ENCODE measurements around the gene DMD. TPM values are rescaled to one million over a fixed set of nuclear protein-coding genes. Genes with fewer than 3 reads are reported as not detected.

DMD gene
- total RNA-seq, 1 experiment from 2014 or later: 25.3 TPM

GRCh38 chrX:31224381-31225012 lies 1986.9 kb downstream of the DMD start:
- H2AFZ ChIP-seq: no peak overlapping the region
- H3K27me3 ChIP-seq (ENCODE audit: insufficient read depth, low read depth): no peaks in the 10 kb centered on the region
- H3K9me3 ChIP-seq (ENCODE audit: insufficient read depth, low read depth): no peaks in the 10 kb centered on the region
- ChIA-PET CTCF (no interaction called here), POLR2A (ENCODE audit: unreplicated experiment) (no interaction called here)
- no TSS peak for BruUV-seq (replicated peaks)
- H3K36me3 ChIP-seq (ENCODE audit: low read depth): no peaks in the 10 kb centered on the region
- DNase-seq: no peak
- no peak overlapping the region for H3K4me2 ChIP-seq
- H3K27ac ChIP-seq: no peak overlapping the region
- no peaks in the 10 kb centered on the region for H3K9me2 ChIP-seq (ENCODE audit: insufficient read depth)
- TF ChIP-seq EZH2 (IDR thresholded peaks at IDR 0.05; ENCODE audit: low read depth) (no peak), CTCF (conservative IDR thresholded peaks at IDR 0.05) (no peak)
- H3K4me3 ChIP-seq: no peak overlapping the region
- H3K4me1 ChIP-seq (replicated peaks; ENCODE audit: insufficient read depth): peaks cover 8% of the 10 kb centered on the region; the same call in 1 of the 2 replicates
- intact Hi-C loops (cut with micrococcal nuclease; ENCODE audit: unreplicated experiment): loop anchor here (10.0 kb wide), 1 partner anchor 200 kb away; no protein-coding TSS in a partner anchor
- peaks cover 23% of the 10 kb centered on the region for H3F3A ChIP-seq (ENCODE audit: insufficient read depth, low read depth)
- H4K20me1 ChIP-seq (ENCODE audit: insufficient read depth): no peaks in the 10 kb centered on the region
- no peaks in the 10 kb centered on the region for H3K79me2 ChIP-seq (ENCODE audit: low read depth)

GRCh38 chrX:31223817-31224216 lies 1987.5 kb downstream of the DMD start:
- H3K4me3 ChIP-seq: no peak overlapping the region
- H3K4me1 ChIP-seq (replicated peaks; ENCODE audit: insufficient read depth): peaks cover 8% of the 10 kb centered on the region; the same call in 1 of the 2 replicates
- peaks cover 23% of the 10 kb centered on the region for H3F3A ChIP-seq (ENCODE audit: insufficient read depth, low read depth)
- no peaks in the 10 kb centered on the region for H3K27me3 ChIP-seq (ENCODE audit: insufficient read depth, low read depth)
- no peaks in the 10 kb centered on the region for H3K36me3 ChIP-seq (ENCODE audit: low read depth)
- no peak for DNase-seq
- no TSS peak for BruUV-seq (replicated peaks)
- POLR2A ChIA-PET (ENCODE audit: unreplicated experiment): no interaction called here
- H3K9me2 ChIP-seq (ENCODE audit: insufficient read depth): no peaks in the 10 kb centered on the region
- no peaks in the 10 kb centered on the region for H3K9me3 ChIP-seq (ENCODE audit: insufficient read depth, low read depth)
- no peaks in the 10 kb centered on the region for H4K20me1 ChIP-seq (ENCODE audit: insufficient read depth)
- H3K27ac ChIP-seq: no peak overlapping the region
- TF ChIP-seq EZH2 (IDR thresholded peaks at IDR 0.05; ENCODE audit: low read depth) (no peak), CTCF (conservative IDR thresholded peaks at IDR 0.05) (no peak)
- CTCF ChIA-PET: interaction anchor here (0.6 kb wide), 1 partner anchor 46 kb away, joined by 3 read pairs; no protein-coding TSS in a partner anchor
- intact Hi-C loops (cut with micrococcal nuclease; ENCODE audit: unreplicated experiment): loop anchor here (10.0 kb wide), 1 partner anchor 201 kb away; no protein-coding TSS in a partner anchor
- H3K79me2 ChIP-seq (ENCODE audit: low read depth): no peaks in the 10 kb centered on the region
- H3K4me2 ChIP-seq: no peak overlapping the region
- H2AFZ ChIP-seq: no peak overlapping the region

GRCh38 chrX:31222946-31223345 lies 1988.4 kb downstream of the DMD start:
- no peak for DNase-seq
- no peaks in the 10 kb centered on the region for H3K36me3 ChIP-seq (ENCODE audit: low read depth)
- intact Hi-C loops (cut with micrococcal nuclease; ENCODE audit: unreplicated experiment): loop anchor here (10.0 kb wide), 1 partner anchor 202 kb away; no protein-coding TSS in a partner anchor
- H3K4me3 ChIP-seq: no peak overlapping the region
- no peaks in the 10 kb centered on the region for H3K9me2 ChIP-seq (ENCODE audit: insufficient read depth)
- H3K79me2 ChIP-seq (ENCODE audit: low read depth): no peaks in the 10 kb centered on the region
- H4K20me1 ChIP-seq (ENCODE audit: insufficient read depth): no peaks in the 10 kb centered on the region
- no peak for TF ChIP-seq CTCF (conservative IDR thresholded peaks at IDR 0.05)
- TF ChIP-seq EZH2 (IDR thresholded peaks at IDR 0.05; ENCODE audit: low read depth): no peak
- no peaks in the 10 kb centered on the region for H3K27me3 ChIP-seq (ENCODE audit: insufficient read depth, low read depth)
- no TSS peak for BruUV-seq (replicated peaks)
- ChIA-PET POLR2A (ENCODE audit: unreplicated experiment) (no interaction called here), CTCF (no interaction called here)
- H3K9me3 ChIP-seq (ENCODE audit: insufficient read depth, low read depth): no peaks in the 10 kb centered on the region
- peaks cover 23% of the 10 kb centered on the region for H3F3A ChIP-seq (ENCODE audit: insufficient read depth, low read depth)
- H3K4me2 ChIP-seq: no peak overlapping the region
- H3K4me1 ChIP-seq (replicated peaks; ENCODE audit: insufficient read depth): peaks cover 8% of the 10 kb centered on the region; the same call in 1 of the 2 replicates
- H3K27ac ChIP-seq: no peak overlapping the region
- H2AFZ ChIP-seq: no peak overlapping the region
